ENCODE measurements around the gene EIPR1. TPM values are rescaled to one million over a fixed set of nuclear protein-coding genes. Genes with fewer than 3 reads are reported as not detected.

EIPR1 gene
- total and polyA plus RNA-seq, 2 donors (not counting 3 experiments of a cell fraction or from before 2014, with no cell fraction given) = 30.8 to 57.3 TPM

- Histone ChIP-seq H3K27ac (ENCODE audit: insufficient read depth, low read depth, low read length) (no peak overlapping the region), H4K20me1 (replicated peaks; ENCODE audit: control insufficient read depth, extremely low read depth, insufficient read depth, low read length) (no peaks in the 10 kb centered on the region), H3K36me3 (ENCODE audit: control insufficient read depth in 2 of 2, extremely low read depth in 1 of 2, insufficient read depth in 2 of 2, low read length in 2 of 2) (no peaks in the 10 kb centered on the region), H3K9ac (replicated peaks; ENCODE audit: extremely low read depth, insufficient read depth, low read length) (no peak overlapping the region), H3K4me3 (replicated peaks in 1 of 3; ENCODE audit: insufficient read depth in 1 of 3, low read depth in 1 of 3, low read length in 3 of 3) (no peak overlapping the region), H2AFZ (ENCODE audit: low read depth, low read length) (no peak overlapping the region), H3K4me1 (ENCODE audit: control insufficient read depth, extremely low read depth, insufficient read depth, low read length) (no peaks in the 10 kb centered on the region), H3K4me2 (ENCODE audit: insufficient read depth, low read length) (no peak overlapping the region), H3K27me3 (ENCODE audit: control insufficient read depth in 2 of 2, insufficient read depth in 2 of 2, low read length in 2 of 2) (no peaks in the 10 kb centered on the region), H3K9me1 (replicated peaks; ENCODE audit: control insufficient read depth, extremely low read depth, insufficient read depth, low read length) (no peaks in the 10 kb centered on the region), H3K9me3 (replicated peaks; ENCODE audit: control insufficient read depth, insufficient read depth, low read length) (no peaks in the 10 kb centered on the region), H3K79me2 (ENCODE audit: control insufficient read depth, insufficient read depth, low read length) (no peaks in the 10 kb centered on the region)
- no peak for DNase-seq (ENCODE audit: low read depth, low spot score)
- intact Hi-C loops (cut with micrococcal nuclease) (no loop called here), dilution Hi-C loops (cut with MboI; ENCODE audit: extremely low pct_ligation_motif_present, low sequenced_read_pairs) (no loop called here)
- no peak for FAIRE-seq
- POLR2A ChIA-PET = no interaction called here
- BruUV-seq (replicated peaks) = no TSS peak
- TF ChIP-seq EZH2 (IDR thresholded peaks at IDR 0.05; ENCODE audit: borderline replicate concordance, low read depth, low read length, severe bottlenecking) (no peak), MAX (IDR thresholded peaks at IDR 0.05; ENCODE audit: insufficient read depth, insufficient read length) (no peak), MYC (IDR thresholded peaks at IDR 0.05; ENCODE audit: low read depth, low read length) (no peak), CTCF (IDR thresholded peaks at IDR 0.05; ENCODE audit: extremely low read depth in 1 of 2, insufficient read depth in 1 of 2, low read depth in 1 of 2, low read length in 2 of 2) (no peak), FOS (IDR thresholded peaks at IDR 0.05; ENCODE audit: borderline replicate concordance, insufficient read depth, low read length) (no peak), JUN (IDR thresholded peaks at IDR 0.05; ENCODE audit: borderline replicate concordance, insufficient read depth, insufficient read length, low read depth) (no peak), POLR2A (IDR thresholded peaks at IDR 0.05; ENCODE audit: low read depth, low read length) (no peak)
- CTCF ChIA-PET = no interaction called here
Observed at GRCh38 chr2:3171564-3172264, 205.9 kb downstream of the EIPR1 start.
